ENCODE results near the gene CRIP2. TPM values are rescaled to one million over a fixed set of nuclear protein-coding genes. Genes with fewer than 3 reads are reported as not detected.

CRIP2 gene
- total RNA-seq, 4 donors from 2014 or later: 44.2 to 118 (median 80.7) TPM

DNA sequence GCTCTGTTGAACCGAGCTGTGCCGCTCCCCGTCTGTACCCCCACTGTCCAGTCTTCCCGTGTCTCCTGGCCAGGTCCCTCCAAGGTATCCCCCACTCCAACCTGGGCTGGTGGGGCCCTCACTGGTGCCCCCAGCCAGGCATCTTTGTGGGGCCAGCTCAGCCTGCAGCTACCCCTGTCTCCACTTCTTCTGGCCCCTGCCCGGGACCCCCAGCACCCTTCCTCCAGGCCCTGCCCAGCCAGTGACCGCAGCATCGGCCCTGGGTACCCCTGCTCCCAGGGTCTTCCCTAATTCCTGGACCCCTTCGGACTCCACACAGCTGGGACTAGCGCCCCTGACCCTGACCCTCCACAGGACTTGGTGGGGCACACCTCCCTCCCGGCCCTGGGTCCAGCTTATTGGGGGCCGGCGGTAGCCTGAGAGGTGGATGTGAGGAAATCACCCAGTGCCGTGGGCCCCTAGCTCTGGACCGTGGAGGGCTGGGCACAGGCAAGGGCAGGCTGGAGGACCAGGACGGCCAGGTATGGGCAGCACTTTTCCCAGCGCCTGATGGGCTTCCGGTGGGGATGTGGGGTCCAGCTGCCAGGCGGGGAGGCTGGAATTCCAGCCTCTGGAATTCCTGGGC, 8.0 kb downstream of the CRIP2 start:
- peak overlapping the region in 1 of 4 donors; percentile 44 for H3K4me3 ChIP-seq
- intact Hi-C loops (cut with DNase I): loop anchor here (10.0 kb wide), 1 partner anchor 108 kb away; no protein-coding TSS in a partner anchor
- DNase-seq: no peak

DNA sequence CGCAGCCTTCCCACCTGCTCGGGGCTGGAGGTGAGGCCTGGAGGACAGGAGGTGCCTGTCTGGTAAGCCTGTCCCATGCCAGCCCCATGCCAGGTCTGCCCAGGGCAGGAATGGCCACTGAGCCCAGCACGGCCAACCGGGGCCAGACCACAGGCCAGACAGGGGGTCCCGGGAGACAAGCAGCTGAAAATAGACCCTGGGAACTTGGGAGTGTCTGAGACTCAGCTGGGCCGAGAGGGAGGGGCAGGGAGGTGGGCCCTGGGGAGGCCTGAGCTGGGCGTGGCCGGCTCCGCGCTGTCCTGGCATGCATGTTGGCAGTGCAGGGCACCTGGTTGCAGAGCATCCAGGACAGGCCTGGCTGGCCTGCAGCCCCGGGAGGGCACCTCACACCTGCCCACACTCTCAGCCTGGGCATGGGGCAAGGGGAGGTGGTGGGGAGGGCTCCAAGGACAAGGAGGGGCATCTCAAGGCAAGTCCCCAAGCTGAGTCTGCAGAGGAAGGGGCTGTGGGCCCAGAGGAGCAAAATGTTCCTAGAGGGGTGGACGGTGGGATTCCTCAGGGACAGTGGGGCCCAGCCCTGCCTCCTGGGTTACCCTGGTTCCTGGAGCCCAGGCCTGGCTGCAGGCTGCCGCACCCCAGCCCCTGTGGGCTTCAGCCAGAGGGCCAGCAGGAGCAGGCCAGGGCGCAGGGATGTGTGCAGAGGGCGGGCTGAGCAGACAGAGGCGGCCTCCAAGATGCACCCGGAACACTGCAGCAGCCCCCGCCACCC, 8.9 kb downstream of the CRIP2 start:
- Histone ChIP-seq H3K4me1 (peaks cover 82 to 100% (median 85%) of the 10 kb centered on the region in 3 donors), H3K4me3 (no peak overlapping the region), H3K9me3 (no peaks in the 10 kb centered on the region), H3K36me3 (peaks cover 0 to 14% (median 0%) of the 10 kb centered on the region in 3 donors), H3K27me3 (peaks cover 0 to 30% (median 0%) of the 10 kb centered on the region in 4 donors), H3K27ac (peak overlapping the region; percentile 88 to 99 (median 93))
- DNase-seq: no peak
- intact Hi-C loops (cut with DNase I): loop anchor here (10.0 kb wide), 1 partner anchor 109 kb away; no protein-coding TSS in a partner anchor
- no peak for TF ChIP-seq POLR2A (IDR thresholded peaks at IDR 0.05)
- TF ChIP-seq, protein P1, sequence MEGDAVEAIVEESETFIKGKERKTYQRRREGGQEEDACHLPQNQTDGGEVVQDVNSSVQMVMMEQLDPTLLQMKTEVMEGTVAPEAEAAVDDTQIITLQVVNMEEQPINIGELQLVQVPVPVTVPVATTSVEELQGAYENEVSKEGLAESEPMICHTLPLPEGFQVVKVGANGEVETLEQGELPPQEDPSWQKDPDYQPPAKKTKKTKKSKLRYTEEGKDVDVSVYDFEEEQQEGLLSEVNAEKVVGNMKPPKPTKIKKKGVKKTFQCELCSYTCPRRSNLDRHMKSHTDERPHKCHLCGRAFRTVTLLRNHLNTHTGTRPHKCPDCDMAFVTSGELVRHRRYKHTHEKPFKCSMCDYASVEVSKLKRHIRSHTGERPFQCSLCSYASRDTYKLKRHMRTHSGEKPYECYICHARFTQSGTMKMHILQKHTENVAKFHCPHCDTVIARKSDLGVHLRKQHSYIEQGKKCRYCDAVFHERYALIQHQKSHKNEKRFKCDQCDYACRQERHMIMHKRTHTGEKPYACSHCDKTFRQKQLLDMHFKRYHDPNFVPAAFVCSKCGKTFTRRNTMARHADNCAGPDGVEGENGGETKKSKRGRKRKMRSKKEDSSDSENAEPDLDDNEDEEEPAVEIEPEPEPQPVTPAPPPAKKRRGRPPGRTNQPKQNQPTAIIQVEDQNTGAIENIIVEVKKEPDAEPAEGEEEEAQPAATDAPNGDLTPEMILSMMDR (IDR thresholded peaks at IDR 0.05): no peak
- WGBS, 2 donors: 39 to 45% methylated on average over 3 to 4 of the region's 18 CpGs

More for the DNA sequence above, 8.0 kb downstream of the CRIP2 start:
- Histone ChIP-seq H3K27ac (peak overlapping the region; percentile 88 to 99 (median 93)), H3K9me3 (no peaks in the 10 kb centered on the region), H3K4me1 (peaks cover 73 to 100% (median 83%) of the 10 kb centered on the region in 3 donors), H3K36me3 (peaks cover 0 to 19% (median 0%) of the 10 kb centered on the region in 3 donors), H3K27me3 (peaks cover 0 to 34% (median 0%) of the 10 kb centered on the region in 4 donors)
- 40 to 59% methylated on average over 2 to 9 of the region's 18 CpGs for WGBS, 2 donors
- TF ChIP-seq POLR2A (IDR thresholded peaks at IDR 0.05): no peak
- TF ChIP-seq, protein P1 (IDR thresholded peaks at IDR 0.05): no peak

DNA sequence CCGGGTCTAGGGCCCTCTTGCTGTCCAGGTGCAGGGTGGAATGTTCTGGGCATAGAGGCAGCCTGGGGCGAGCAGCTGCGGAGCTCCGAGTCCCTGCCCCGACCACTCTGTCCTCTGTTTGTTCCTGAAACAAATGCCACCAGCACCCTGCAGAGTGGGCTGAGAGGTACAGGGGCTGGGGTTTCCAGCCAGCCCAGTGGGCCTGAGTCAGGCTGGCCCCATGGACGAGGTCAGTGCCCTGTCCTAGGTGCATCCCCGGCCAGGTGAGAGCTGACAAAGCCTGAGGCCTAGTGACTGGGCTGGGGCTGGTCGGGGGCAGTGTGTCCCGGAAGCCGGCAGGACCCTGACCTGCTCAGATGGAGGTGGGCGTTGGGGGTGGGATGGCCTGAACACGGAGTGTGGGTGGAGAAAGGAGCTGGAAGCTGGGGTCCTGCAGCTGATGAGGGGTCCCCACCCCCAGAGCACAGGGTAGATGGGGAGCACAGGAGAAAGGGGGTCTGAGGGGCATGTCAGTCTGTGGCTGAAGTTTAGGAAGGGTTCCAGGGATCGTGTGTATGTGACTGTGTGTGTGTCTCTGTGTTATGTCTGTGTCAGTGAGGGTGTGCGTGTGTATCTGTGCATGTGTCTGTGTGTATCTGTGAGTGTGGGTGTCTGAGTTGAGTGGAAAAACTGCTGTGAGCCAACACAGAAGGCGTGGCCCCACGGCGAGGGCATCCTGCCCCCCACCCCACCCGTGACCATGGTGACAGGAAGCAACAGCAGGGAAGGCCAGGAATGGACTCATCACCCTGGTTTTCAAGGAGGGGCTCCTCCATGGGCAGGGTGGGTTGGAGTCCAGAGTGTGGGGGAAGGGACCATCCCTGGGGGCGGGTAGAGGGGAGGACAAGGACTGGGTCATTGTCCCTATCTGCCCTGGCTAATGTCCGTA, 9.7 kb downstream of the CRIP2 start:
- peaks cover 0 to 23% (median 0%) of the 10 kb centered on the region in 4 donors for H3K27me3 ChIP-seq
- TF ChIP-seq POLR2A (IDR thresholded peaks at IDR 0.05): no peak
- TF ChIP-seq, protein P1 (IDR thresholded peaks at IDR 0.05): no peak
- intact Hi-C loops (cut with DNase I): loop anchor here (10.0 kb wide), 1 partner anchor 110 kb away; no protein-coding TSS in a partner anchor
- no peak for DNase-seq
- H3K4me3 ChIP-seq: no peak overlapping the region
- H3K36me3 ChIP-seq: peaks cover 0 to 5% (median 0%) of the 10 kb centered on the region in 3 donors
- WGBS, 2 donors: 36 to 49% methylated on average over 6 to 9 of the region's 20 CpGs
- no peaks in the 10 kb centered on the region for H3K9me3 ChIP-seq
- peaks cover 91 to 100% (median 92%) of the 10 kb centered on the region in 3 donors for H3K4me1 ChIP-seq
- peak overlapping the region in 3 of 4 donors; percentile 90 to 99 (median 96) for H3K27ac ChIP-seq

DNA sequence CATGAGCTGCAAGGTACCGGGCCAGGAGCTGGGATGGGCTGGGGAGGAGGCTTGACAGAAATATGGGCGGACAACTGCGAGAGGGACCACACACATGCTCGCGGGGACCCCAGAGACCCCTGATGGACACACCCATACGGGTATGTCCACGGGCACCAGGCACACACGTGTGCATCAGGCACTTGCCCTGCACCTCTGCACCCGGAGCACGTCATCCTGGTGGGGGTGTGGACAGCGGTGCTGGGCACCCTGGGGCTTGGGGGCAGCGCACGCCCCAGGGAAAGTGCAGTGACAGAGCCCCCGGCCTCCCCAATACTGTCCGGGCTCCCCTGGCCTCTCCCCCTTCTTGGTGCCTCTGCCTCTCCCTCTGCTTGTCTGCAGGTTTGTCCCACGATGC, 10.4 kb downstream of the CRIP2 start:
- Histone ChIP-seq H3K27ac (peak overlapping the region in 3 of 4 donors; percentile 90 to 99 (median 96)), H3K36me3 (no peaks in the 10 kb centered on the region), H3K9me3 (no peaks in the 10 kb centered on the region), H3K27me3 (peaks cover 0 to 23% (median 0%) of the 10 kb centered on the region in 4 donors), H3K4me1 (peaks cover 90 to 100% (median 94%) of the 10 kb centered on the region in 3 donors), H3K4me3 (no peak overlapping the region)
- DNase-seq: no peak
- no peak for TF ChIP-seq POLR2A (IDR thresholded peaks at IDR 0.05)
- TF ChIP-seq, protein P1 (IDR thresholded peaks at IDR 0.05): no peak
- intact Hi-C loops (cut with DNase I): loop anchor here (10.0 kb wide), 1 partner anchor 110 kb away; no protein-coding TSS in a partner anchor
- WGBS, 2 donors: 70 to 88% methylated on average over 6 to 7 of the region's 16 CpGs
